AG08395 (cell line): ENCODE measurements around the gene PLXDC2.

ENCODE experiments used
- DNase-seq: peaks from one replicate; pipeline ENCODE4 v3.0.0; 2012; ENCODE audit warnings: mixed read lengths, low spot score

Gene PLXDC2

GRCh38 chr10:19857876-19858275, 41.6 kb downstream of the PLXDC2 start:
- no peak for DNase-seq

GRCh38 chr10:19860107-19860506, 43.9 kb downstream of the PLXDC2 start:
- DNase-seq: no peak

DNA sequence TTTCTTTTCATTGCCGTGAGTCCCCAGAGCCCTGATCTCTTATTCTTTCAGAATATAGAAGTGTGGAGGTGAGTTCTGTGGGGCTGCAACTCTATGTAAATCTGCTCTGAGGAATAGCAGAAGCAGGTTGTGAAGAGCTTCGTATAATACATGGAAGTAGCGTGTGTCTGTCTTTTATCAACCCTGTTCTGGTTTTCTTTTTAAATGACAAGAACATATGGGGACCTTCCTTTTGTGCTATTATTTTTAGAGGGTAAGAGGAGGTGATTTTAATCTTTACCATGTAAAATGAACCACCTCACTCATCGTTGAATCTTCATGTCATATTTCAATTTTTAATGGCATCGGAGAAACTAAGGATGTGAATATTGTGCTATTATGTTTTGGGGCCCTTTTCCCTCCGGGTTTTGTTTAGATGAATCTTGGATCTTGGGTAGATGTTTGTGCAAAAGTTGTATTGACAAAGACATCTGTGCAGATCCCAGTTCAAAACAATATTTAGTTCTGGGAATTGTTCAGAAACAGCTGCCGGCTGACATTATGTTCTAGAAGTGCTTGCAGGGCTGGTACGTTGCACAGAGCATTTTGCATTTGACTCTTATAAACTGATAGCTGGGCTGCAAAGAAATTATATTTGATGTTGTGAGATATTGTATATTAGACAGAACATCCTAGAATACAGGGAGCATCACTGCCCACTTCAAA, 46.7 kb downstream of the PLXDC2 start:
- DNase-seq: no peak

- DNase-seq: no peak
Observed at GRCh38 chr10:19865676-19866075, 49.4 kb downstream of the PLXDC2 start.

DNA sequence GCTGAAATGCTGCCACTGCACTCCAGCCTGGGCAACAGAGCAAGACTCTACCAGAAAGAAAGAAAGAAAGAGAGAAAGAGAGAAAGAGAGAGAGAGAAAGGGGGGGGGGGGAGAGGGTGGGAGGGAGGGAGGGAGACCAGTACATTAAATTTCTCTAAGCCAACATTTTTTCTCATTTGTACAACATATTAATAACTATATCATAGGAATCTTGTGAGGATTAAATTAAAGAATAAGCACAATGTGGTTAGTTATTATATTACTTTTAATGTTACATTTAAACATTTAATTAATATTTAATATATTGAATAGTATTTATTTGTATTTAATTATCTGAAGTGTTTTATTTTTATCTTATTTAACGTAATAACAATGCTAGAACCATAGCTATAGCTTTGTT, 53.1 kb downstream of the PLXDC2 start:
- DNase-seq: no peak

DNA sequence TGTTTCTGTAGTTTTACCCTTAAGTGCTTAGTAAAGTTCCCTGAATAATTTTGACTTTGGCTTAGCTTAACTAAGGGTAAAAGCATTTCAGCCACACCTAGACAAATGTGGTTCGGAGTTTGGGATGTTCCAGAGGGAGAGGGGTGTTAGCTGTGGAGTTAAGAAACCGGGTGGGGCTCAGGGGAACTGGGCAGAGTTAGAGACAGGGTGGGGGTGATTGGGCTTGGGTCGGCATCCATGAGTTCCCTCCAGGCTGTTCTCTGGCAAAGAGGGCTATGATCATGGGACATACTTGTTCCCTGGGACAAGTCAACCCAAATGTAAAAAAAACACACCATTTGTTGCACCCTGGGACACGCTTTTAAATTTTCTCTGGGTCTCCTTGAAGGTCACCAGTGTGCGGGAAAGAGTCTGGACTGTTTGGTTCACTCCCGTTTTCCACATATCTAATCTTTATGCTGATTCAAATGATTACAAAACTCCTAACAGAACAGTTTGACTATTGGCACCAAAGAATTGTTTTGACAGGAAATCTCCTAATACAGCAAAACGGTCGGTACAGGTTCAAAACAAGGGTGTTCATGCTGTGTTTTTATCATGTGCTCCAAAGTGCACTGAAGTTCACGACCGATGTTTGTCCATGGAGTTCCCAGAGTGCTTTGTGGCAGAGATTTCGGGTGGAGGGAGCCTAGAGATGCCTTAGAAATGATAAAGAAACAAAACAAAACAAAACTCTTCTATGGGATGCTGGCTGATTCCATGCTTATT, 56.5 kb downstream of the PLXDC2 start:
- DNase-seq: no peak

- no peak for DNase-seq
Observed at GRCh38 chr10:19874190-19874589, 58.0 kb downstream of the PLXDC2 start.

DNA sequence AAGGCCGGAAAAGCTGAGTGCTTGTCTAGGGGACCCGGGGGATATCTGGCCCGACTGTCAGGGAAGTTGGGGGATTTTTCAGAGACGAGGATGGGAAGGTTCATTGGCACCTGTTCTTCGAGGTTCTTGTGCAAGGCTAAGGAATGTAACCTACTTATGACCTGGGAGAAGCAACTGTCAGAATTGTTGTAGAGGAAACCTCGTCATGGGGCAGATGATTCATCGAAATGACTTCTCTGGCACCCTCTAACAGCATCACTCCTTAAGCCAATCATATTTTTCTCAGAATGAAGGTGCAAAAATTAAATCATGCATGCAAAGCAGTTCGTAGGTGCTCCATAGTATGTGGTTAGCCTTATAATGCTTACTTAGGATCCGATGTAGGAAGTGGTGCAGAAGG, 58.6 kb downstream of the PLXDC2 start:
- DNase-seq: no peak

DNA sequence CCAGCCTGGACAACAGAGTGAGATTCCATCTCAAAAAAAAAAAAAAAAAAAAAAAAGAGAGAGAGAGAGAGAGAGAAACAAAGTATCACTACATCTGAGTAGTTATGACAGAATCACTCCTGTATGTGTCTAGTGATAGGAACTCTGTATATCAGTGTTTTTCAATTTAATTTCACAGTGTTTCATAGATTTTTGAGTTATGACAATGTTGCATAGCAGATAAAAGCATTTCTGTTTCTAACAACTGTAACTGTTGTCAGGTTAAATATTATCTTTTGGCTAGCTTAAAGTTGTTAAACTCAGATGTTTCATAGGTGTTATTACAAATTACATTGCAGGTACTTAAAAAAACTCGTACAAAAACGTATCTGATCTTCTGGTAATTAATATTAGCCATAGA, 60.3 kb downstream of the PLXDC2 start:
- no peak for DNase-seq

DNA sequence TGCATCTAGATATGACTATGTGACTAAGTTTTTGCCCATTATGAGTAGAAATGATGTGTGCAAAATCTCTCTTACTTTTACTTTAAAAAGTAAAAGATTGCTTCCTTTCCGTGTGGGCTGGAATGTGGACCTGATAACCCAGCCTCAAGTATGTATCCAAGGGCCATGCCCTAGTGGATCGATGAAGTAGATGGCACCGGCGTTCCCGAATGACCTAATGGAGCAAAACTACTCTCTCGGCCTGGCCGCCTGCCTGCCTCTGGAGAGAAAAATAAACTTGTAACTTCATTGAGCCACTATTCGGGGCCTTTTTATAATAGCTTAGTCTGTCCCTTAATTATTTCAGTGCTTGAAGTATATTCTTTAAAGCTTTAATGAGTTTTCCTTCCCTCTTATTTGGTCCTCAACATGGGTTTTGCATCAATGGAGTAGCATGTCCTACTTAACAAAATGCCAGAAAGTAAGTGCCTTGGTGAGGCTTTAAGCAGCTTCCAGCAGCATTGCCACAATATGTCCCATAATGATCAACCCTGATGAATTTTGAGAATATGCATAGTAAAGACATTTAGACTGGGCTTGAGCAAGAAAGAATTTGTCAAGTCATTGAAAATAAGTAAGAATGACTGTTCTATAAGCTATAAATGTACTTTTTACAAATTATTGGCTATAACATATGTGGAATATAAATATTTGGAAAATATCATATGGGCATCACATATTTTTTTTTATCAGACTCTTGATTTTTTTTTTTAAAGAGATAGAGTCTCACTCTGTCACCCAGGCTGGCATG, 61.4 kb downstream of the PLXDC2 start:
- no peak for DNase-seq

DNA sequence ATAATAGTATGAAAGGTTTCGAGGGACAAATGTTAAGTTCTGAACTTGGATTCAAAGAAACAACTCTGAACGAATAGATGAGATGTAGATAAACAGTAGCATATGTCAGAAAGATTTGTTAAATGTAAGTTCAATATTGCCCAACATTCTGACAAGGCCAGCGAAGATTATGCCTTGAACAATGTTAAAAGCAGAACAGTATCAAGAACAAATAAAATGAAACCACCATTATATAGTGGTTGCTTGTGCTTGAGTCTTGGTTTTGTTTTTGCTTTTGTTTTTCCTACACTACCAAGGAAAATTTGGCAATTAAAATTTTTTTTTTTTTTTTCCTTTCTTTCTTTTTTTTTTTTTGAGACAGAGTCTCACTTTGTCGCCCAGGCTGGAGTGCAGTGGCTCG, 66.4 kb downstream of the PLXDC2 start:
- DNase-seq: no peak

- no peak for DNase-seq
Observed at GRCh38 chr10:19888061-19888660, 71.9 kb downstream of the PLXDC2 start.

- DNase-seq: no peak
Observed at GRCh38 chr10:19889256-19889655, 73.0 kb downstream of the PLXDC2 start.

GRCh38 chr10:19891429-19891828, 75.2 kb downstream of the PLXDC2 start:
- DNase-seq: no peak

GRCh38 chr10:19892270-19892669, 76.0 kb downstream of the PLXDC2 start:
- no peak for DNase-seq

GRCh38 chr10:19892677-19893076, 76.4 kb downstream of the PLXDC2 start:
- DNase-seq: no peak

- DNase-seq: no peak
Observed at GRCh38 chr10:19895500-19895899, 79.3 kb downstream of the PLXDC2 start.

DNA sequence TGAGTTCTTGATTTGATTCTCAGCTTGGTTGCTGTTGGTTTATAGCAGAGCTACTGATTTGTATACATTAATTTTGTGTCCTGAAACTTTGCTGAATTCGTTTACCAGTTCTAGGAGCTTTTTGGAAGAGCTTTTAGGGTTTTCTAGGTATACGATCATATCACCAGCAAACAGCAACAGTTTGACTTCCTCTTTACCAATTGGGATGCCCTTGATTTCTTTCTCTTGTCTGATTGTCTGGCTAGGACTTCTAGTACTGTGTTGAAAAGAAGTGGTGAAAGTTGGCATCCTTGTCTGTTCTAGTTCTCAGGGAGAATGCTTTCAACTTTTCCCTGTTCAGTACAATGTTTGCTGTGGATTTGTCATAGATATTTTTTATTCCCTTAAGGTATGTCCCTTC, 86.2 kb downstream of the PLXDC2 start:
- DNase-seq: no peak

DNA sequence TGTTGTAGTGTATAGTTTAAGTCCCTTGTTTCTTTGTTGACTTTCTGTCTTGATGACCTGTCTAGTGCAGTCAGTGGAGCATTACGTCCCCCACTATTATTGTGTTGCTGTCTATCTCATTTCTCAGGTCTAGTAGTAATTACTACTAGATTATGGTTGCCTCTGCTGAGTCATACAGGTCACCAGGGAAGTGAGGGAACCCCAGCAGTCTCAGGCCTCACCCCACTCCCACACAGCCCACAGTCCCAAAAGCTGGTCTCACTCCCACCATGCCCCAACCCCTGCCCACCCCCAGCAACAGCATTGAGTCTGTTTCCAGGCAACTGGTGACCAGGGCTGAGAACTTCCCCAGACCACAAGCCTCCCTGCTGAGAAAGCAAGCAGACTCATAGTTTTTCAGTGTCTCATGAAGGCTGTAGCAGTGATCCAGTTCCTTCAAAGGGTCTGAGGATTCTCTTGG, 88.0 kb downstream of the PLXDC2 start:
- no peak for DNase-seq

GRCh38 chr10:19906108-19906791, 90.0 kb downstream of the PLXDC2 start:
- DNase-seq: no peak

DNA sequence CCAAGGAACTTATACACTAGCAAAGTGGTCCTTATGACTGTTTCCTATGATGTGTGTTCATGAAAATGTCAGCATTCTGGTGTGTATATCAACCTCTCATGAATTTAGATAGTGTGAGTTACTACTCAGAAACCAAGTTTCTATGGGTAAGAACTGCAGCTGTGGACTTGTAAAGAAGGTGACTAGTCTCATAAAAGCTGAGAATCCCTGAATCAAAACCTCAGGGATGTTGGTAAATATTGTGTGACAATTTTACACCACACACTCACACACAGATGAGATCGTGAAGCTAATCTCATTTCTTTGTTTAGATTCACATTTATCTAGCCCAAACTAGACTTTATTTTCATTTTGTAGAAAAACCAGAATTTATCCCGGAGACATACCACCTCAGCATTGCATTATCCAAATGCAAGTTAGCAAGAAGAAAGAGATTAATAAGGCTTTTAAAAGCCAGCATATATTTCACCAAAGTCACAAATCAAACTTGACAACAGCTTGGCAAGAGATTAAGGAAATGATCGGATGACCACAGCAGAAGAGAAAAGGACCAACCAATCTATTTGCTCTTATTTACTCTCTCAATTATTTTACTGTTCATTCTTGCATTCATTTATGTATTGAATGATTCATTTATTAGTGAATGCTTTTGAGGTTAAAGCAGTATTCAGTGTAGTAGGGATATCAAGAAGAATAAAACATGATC, 92.9 kb downstream of the PLXDC2 start:
- no peak for DNase-seq
